ENCODE data around the gene KLRB1.
"Not testable (repeated sequence)": the region's sequence is repeated elsewhere in the genome, so short reads cannot be mapped to it uniquely, and the experiment has no call there.

The KLRB1 gene

DNA sequence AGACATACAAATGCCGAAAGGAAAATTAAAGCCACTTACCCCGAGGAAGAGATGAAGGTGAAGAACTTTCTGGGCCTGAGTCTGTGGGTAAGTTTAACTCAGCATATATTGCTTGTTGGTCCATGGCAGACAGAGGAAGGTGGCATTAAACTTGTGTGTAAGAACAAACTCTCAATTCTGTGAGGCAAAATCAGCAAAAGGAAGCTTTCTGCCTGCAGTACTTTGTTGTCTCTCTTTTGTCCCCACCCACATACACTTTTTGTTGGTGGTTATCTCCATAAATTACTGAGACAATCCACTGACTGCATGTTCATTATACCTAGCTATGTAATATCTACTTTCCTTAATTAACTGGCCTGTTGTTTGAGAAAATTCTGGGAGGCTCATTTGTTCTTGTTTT is at the start of gene KLRB1:
Gene KLRB1, minus strand, starts transcription at position 201 of the 400 bp plus-strand sequence. Its CDS starts 77 bp downstream, at position 124.
- DNase-seq, result no peak

DNA sequence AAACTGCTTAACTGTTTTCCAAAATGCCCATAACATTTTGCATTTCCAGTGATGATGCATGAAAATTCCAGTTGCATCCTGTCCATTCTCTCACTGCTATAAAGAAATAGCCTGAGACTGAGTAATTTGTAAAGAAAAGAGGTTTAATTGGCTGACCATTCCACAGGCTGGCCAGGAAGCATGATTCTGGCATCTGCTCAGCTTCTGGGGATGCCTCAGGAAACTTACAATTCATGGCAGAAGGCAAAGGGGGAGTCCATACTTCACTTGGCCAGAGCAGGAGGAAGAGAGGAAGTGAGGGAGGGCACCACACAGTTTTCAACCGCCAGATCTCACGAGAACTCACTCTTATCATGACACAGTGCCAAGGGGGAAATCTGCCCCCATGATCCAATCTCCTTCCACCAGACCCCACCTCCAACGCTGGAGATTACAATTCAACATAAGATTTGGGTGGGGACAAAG is 43.6 kb upstream of the KLRB1 start:
- DNase-seq, result peak; percentile 62

DNA sequence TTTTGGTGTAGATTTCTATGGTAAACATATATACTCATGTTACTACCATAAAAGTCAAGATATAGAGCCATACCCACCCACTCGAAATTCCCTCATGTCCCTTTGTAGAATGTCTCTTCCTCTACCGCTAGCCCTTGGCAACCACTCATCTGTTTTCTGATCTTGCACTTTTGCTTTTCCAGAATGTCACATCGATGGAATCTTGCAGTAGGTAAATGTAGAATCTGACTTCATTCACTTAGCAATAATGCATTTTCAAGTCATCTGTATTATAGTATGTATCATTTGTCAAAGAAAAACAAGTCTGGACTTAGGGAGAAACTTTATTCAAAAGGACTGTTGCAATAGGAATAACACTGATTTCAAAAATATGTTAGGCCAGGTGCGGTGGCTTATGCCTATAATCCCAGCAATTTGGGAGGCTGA is 42.4 kb upstream of the KLRB1 start:
- no peak for DNase-seq

DNA sequence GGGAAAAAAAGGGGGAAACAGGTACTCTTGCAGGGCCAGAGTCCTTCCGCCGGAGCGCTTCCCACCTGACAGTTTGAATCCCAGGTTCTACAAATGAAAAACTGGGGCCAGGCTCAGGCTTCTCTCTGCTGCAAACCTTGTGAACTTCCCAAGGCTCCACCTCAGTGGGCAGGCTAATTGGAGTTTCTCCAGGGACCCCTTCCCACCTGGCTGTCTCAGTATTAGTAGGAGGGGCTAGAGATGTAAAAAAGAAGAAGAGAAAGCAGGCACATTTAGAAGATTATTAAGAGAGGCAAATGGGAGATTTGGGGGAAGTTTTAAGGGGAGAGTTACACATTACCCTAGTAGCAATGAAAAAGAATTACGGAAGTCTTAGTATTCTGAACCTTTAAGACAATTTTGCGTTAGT is 41.8 kb upstream of the KLRB1 start:
- DNase-seq, result peak; percentile 53

DNA sequence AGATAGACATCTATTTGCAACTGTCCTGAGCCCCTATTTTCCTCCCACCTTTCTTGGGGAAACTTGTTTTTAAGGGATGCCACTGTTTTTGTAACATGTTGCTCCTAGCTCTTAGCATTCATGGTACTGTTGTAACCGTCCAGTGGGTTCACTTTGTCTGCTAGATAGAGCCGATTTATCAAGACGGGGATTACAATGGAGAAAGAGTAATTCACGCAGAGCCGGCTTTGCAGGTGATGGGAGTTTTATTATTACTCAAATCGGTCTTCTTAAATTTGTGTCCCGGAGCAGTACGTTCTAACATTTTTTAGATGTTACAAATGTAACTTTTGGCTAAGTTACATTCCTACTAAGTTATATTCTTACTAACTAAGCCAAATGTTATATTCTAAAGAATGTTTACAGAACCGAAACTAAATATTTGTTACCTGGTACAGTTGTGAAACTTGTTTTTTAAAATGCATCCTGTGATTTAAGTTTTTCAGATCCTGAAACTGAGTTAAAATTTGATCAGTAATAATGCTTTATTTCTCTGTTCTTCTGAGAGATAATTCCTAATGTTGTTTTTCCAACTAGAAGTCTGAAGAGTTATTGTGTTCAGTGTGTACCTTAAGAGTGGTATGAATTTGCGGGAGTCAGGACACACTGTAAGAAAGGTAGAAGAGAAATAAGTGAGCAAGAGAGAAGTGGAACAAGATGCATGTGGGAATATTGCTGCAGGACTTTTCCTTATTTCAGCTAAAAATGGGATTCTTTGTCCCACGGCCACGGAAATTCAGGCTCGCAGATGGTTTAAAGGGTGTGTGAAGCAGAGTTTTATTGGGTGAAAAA is 41.2 kb upstream of the KLRB1 start:
- no peak for DNase-seq

DNA sequence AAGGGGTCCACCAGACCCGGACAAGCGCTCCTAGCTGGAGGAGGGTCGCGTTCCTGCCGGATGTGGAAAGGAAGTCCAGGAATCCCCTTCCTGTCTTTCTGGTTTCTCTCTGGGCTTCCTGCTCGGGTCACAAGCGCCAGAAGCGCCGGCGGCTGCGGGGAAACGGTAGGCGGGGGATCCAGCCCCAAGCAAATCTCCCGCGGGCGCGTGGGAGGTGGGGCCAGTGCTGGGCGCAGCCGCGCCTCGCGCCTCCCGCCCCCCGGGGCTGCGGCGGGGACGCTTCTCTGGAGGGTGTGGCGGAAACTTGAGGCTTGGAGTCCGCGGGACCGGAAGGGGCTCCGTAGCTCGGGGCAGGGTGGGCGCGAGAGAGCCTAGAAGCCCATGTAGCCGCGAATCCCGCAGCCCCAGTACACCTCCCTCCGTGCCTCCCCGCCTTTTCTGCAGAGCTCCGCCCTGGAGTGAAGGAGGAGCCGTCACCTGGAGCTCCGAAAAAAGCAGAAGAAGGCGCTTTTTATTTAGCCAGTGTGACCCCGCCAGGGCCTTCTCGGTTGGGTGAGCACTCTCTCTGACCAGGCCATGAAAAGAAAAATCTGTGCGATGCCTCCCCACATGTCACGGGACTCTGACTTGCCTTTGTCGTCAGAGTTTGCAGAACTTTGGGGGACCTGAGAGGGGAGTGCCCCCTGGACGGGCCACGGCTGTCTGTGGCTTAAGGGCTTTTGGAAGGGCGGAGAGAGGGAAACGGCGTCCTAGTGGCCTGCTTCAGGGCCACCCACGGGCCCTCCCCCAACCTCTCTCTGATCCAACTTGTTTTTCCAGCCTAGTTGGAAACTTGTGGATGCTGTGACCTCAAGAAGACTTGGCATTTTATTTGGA is 40.3 kb upstream of the KLRB1 start:
- DNase-seq, result peak; percentile 91

DNA sequence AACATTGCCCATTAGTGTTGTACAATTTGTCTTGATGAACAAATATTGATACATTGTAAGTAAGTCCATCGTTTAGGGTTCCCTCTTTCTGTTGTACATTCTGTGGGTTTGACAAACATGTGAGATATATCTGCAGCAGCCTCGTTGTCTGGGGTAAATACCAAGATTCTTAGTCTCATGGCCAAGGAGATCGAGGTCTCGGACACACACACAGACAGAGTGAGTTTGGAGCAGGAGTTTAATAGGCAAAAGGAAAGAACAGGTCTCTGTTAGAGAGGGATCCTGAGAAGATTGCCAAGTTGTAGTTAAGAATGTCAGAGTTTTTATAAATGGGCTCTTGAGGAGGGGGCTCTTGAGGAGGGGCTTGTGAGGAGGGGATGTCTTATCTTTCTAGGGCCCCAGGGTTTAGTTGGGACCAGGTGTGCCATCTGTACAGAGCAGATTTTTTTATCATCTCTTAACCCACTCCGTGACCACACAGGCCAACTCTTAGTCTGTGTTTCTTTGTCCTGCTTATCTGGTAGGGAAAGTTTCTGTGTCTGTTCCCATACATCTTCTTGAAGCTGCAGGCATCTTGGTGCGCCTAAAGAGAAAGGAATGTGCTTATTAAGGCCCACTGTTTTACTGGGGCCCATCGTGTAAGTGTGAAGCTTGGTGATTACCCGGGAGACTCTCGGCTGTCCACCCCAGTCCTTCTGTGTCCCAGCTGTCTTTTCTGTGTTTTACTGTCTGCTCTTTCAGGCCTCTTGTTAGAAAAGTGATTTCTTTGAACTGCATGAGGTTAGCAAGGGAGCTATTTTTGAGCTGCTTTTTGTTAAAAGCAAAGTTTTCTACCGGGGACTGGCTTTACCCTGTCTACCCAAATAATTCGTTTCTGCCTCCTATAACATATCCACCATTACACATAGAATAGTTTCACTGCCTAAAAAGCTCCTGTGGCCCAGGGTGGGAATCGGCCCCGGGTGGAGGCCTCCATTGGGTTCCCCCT is 39.4 kb upstream of the KLRB1 start:
- no peak for DNase-seq

DNA sequence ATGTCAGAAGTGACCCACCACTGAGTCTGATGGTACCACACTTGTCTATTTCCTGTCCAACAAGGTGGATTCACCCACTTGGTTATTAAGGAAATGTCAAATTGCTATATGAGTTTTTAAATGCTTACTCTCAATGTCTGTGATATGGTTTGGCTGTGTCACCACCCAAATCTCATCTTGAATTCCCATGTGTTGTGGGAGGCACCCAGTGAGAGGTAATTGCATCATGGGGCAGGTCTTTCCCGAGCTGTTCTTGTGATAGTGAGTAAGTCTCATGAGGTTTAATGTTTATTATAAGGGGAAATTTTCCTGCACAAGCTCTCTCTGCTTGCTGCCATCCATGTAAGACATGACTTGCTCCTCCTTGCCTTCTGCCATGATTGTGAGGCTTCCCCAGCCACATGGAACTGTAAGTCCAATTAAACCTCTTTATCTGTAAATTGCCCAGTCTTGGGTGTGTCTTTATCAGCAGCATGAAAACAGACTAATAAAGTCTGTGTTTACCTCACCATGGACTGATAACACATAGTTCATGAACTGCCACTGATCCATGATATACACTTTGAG is 37.4 kb upstream of the KLRB1 start:
- DNase-seq, result not testable (repeated sequence)

DNA sequence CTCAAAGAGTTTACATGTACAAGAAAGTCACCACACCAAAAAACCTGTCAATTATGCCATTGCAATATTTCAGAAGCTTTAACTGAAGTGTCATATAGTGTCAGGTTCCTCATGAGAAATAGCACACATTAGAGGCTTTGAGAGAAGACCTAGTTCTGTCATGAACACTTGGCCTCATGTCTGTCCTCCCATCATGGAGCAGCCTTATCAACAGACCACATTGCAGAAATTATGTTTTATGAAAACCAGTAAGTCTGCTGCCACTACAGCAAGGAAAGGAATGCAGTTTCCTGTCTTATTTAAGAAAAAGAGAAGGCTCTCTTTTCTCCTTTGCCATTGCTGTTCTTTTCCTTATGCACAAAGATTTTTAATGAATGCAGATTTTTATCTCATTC is 35.5 kb upstream of the KLRB1 start:
- no peak for DNase-seq

DNA sequence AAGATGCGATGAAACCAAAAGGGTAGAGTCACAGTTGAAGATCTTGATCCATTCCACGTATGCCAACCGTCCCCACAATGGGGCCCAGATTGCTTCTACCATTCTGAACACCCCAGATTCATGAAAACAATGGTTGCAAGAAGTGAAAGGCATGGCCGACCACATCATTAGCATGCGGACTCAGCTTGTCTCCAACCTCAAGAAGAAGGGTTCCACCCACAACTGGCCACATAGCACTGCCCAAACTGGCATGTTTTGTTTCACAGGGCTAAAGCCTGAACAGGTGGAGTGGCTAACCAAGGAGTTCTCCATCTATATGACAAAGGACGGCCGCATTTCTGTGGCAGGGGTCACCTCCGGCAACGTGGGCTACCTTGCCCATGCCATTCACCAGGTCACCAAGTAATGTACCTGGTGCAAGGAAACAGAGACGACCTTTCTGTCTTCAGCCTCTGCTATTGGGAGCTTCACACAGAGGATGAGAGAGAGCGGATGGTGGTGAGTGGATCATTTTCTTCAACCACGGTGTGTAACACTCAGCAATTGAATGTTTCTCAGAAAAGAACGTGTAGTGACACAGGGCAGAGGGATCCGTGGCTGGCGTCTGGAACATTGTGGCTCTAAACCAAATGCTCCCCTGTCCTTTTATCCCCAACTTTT is 35.0 kb upstream of the KLRB1 start:
- DNase-seq, result no peak

DNA sequence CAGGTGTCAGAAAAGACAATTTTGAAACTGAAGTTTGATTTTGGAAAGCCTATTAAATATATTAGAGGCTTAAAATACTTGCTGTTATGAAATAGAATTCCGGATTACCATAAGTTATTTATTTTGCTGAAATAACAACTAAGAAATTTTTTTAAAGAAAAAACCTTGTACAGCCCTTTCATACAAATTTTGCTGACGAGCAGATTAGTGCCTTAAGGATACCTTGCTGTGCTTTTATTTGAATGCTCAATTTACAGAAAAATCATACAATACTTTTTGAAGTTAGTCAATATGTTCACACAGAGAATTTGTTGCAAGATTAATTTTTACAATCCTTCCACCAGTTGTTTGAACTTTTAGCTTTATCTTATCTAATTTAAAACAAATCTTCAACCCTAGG is 32.3 kb upstream of the KLRB1 start:
- DNase-seq, result no peak

DNA sequence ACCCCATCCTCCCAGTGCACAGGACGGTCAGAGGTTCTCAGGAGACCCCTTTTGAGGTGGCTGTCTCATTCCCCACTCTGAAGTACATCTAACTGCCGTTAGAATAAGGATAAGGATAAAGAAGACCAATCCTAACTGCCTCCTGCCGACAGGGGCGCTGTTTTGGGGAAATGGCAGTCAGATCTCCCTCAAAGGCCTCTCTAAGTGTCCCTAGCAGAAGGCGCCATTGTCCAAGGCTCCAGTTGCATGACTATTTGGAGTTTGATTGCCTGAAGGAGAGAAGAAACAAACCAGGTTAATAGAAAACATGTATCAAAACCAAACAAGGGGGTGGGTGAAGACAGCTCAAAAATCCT is 29.1 kb upstream of the KLRB1 start:
- no peak for DNase-seq

DNA sequence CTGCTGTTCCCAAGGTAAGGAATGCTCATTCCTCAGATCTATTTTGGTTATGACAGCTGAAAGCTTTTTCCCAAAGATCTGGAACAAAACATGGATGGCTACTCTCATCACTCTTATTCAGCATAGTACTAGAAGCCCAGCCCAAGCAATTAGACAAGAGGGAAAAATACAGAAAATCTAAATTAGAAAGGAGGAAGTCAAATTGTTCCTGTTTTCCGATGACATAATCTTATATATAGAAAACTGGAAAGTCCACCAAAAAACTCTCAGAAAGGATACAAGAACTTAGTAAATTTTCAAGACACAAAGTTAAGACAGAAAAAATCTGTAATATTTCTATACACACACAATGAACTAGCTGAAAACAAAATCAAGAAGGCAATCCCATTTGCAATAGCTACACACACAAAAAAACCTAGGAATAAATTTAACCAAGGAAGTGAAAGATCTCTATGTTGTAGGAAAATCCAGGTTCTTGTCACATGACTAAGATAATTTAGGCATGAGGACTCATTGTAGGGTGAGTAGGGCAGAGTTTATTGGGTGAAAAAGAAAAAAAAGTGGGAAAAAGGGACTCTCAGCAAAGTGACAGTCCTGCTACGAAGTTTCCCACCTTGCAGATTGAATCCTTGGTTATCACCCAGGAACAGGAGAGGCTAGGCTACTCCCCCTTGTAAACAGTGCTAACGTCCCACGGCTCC is 28.6 kb upstream of the KLRB1 start:
- DNase-seq, result no peak

DNA sequence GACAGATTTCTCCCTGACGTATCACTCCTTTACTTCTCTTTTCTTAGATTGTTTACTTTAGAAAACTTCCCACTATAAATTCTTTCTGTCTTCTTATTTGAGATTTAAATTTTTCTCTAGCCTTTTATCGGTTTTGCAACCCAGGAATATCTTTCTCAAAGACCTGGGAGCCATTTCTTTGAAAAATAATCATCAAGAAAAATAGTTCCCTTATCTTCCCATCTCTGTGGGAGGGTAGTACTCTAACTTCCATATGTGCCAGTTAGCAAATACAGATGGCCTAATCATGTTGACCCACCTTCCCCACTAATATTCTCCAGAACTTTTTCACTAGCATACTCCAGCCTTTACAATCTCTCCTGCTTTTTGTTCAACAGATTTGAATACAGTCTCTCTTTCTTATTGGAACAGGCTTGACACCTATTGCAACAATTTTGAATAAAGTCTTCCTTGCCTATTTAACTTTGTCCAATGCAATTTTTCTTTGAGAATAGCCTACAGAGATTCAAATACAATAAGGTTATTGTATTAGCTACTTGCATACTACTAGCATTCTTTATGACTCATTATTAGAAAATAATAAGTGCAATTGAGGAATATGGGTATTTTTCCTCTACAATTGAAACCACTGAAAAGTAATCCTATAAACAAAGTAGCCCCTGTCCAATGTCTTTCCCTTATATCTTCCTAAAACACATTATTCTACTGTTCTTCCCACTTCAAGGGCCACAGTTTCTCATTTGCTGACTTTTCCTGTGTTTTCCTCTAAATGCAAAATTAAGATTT is 27.4 kb upstream of the KLRB1 start:
- no peak for DNase-seq

DNA sequence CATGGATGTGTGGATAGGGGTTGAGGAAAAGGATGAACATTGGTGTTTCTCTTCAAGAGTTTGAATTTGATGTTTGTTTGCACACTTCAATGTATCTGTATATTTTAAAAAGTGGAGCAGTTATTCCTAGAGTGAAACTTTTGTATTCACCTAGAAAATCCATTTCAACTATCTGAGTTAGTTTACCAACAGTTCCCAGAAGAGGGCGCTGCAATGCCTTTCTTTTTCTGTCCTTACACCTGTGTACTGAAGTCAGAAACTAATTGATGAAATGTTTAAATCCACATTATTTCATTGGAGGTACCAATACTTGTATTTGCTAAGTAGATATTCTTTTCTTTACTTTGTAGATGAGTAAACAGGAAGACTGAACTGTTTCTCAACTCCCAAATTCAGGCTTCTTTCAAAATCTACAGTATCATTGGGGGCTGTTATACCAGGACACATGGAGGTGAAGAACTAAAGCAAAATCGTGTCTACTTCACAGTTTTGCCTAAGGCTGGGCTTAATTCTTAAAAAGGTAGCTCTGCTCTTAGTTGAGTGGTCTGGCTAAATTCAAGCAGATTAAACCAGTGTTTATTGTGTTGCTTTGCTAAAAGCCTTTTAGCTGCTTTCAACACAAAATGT is 26.6 kb upstream of the KLRB1 start:
- DNase-seq, result peak; percentile 89

DNA sequence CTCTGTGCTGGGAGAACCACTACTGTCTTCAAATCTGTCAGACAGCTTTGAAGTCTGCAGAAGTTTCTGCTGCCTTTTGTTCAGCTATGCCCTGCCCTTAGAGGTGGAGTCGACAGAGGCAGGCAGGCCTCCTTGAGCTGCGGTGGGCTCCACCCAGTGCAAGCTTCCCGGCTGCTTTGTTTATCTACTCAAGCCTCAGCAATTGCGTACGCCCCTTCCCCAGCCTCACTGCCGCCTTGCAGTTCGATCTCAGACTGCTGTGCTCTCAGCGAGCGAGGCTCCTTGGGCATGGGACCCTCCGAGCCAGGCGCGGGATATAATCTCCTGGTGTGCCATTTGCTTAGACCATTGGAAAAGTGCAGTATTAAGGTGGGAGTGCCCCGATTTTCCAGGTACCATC is 25.1 kb upstream of the KLRB1 start:
- DNase-seq, result peak; percentile 37

DNA sequence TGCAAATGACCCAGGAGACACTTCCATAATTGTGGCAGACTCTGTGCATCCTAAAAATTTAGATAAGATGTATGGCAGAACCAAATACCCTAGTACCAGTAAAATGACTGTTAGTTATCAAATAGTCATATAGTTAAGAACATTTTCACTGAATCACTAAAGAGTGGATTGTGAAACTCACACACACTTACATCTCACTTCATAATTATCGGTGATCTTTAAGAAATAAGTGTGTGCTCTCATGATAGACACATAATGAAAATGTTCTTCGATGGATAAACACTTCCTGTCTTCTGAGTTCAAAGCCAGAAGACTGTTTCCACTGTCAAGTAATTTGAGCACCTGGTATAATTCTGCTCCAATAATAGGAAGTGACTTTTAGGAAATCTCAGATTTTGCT is 19.1 kb upstream of the KLRB1 start:
- DNase-seq, result no peak

DNA sequence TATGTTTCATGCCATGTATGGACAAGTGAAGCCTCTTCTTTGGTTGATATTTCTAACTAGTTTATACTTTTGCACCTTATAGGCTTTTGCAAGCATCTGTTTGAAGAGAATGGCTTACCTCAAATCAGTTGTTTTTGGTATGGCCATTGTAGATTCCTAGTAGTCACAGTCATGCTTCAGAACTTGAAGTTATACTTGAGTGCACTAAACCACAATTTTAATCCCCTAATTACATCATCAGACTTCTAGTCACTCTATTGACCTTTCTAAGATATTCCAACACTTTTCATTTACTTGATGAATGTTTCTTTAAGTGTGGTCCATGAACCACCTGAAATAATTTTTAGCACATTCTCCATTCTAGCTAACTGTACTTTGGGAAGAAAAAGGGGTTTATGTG is 18.6 kb upstream of the KLRB1 start:
- no peak for DNase-seq

DNA sequence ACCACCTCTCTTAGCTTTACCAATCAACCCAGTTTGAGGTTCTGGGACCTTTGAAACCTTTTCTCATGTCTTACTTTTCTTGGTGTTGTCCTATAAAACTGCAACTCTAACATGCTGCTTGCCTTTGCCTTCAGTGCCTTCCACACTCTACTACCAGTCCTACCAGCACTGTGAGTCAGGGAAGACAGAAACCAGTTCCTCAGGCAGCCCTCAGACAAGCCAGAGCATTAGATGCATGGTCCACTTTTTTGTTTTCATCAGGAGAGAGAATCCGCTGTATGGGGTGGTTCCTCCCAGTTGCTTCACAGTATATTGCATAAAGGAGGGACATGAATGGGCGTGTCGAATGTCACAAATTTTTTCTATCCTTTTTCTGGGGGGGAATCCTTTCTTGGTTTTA is 17.3 kb upstream of the KLRB1 start:
- no peak for DNase-seq

All from CD4-positive, alpha-beta T cell treated with Interleukin-6 for 4 hours (primary cell).